Endothelial cell of umbilical vein (primary cell): ENCODE data around the gene SRP9. TPM values are rescaled to one million over a fixed set of nuclear protein-coding genes. Genes with fewer than 3 reads are reported as not detected.

ENCODE experiments used
- BruUV-seq: library from RNA; stranded (reverse); fragments of 400-500 nt; replicated peaks from 2 replicates; lab custom pipeline; 2021; lab: Mats Ljungman, UMichigan
- CTCF ChIA-PET: fragments of 300-600, 350-600 bp; sonication (Branson Sonifier 250); formaldehyde crosslinking; loops from one replicate; lab custom pipeline; 2021; ENCODE audit warnings: antibody characterized with exemption, inconsistent platforms; lab: Charles Lee
- POLR2A ChIA-PET: fragments of 300-600, 350-600 bp; sonication (Branson Sonifier 250); formaldehyde crosslinking; loops from one replicate; lab custom pipeline; 2021; ENCODE audit warnings: antibody characterized with exemption, inconsistent platforms; lab: Charles Lee
- DNase-seq: peaks from one replicate; pipeline ENCODE4 v3.0.0-alpha.2; 2011; ENCODE audit warnings: low read depth, low spot score
- FAIRE-seq: peaks from 2 replicates; lab custom pipeline; 2011; peaks lifted over from hg19 to GRCh38; lab: Jason Lieb, UNC
- H2AFZ ChIP-seq: 2 replicates; pipeline ENCODE4 v1.6.0; 2012; ENCODE audit warnings: low read depth, low read length, control low read depth, inconsistent platforms
- H3K27ac ChIP-seq: 2 replicates; pipeline ENCODE4 v1.5.1; 2011; ENCODE audit warnings: low read depth, mild to moderate bottlenecking, control low read depth, low read length, moderate library complexity; ENCODE audit not compliant: insufficient read depth
- H3K27me3 ChIP-seq, 2 experiments: 2 replicates each; pipeline versions ENCODE4 v1.6.0 to v1.6.1; 2011; ENCODE audit warnings: low read length in 2 of 2, mixed read lengths in 1 of 2; ENCODE audit not compliant: control insufficient read depth in 2 of 2, insufficient read depth in 2 of 2
- H3K36me3 ChIP-seq, 2 experiments: 2 replicates in 1 of 2; 3 replicates in 1 of 2; pipeline ENCODE4 v1.5.1; 2011; ENCODE audit warnings: low read length in 2 of 2, mild to moderate bottlenecking in 1 of 2, moderate library complexity in 1 of 2; ENCODE audit not compliant: control insufficient read depth in 2 of 2, insufficient read depth in 2 of 2; ENCODE audit errors: extremely low read depth in 1 of 2
- H3K4me1 ChIP-seq: 3 replicates; pipeline ENCODE4 v1.5.1; 2011; ENCODE audit warnings: mild to moderate bottlenecking, low read length; ENCODE audit not compliant: control insufficient read depth, insufficient read depth; ENCODE audit errors: extremely low read depth
- H3K4me2 ChIP-seq: 2 replicates; pipeline ENCODE4 v1.6.1; 2011; ENCODE audit warnings: low read length, control low read depth, mixed read lengths; ENCODE audit not compliant: insufficient read depth
- H3K4me3 ChIP-seq, 3 experiments: fragments of 200-600 bp in 1 of 3; sonication (generic), shearing (Covaris generic) in 1 of 3; replicated peaks in 1 of 3; 2 replicates each; pipeline ENCODE4 v1.5.1; 2011 to 2016; ENCODE audit warnings: control low read depth in 3 of 3, low read length in 3 of 3, mild to moderate bottlenecking in 2 of 3, inconsistent platforms in 1 of 3, low read depth in 1 of 3, moderate library complexity in 1 of 3; ENCODE audit not compliant: insufficient read depth in 1 of 3
- H3K79me2 ChIP-seq: 2 replicates; pipeline ENCODE4 v1.6.0; 2012; ENCODE audit warnings: low read length, inconsistent platforms; ENCODE audit not compliant: control insufficient read depth, insufficient read depth
- H3K9ac ChIP-seq: replicated peaks from 2 replicates; pipeline ENCODE3; 2011; ENCODE audit warnings: low read length, control low read depth; ENCODE audit not compliant: insufficient read depth; ENCODE audit errors: extremely low read depth
- H3K9me1 ChIP-seq: replicated peaks from 3 replicates; pipeline ENCODE4 v1.6.0; 2011; ENCODE audit warnings: mild to moderate bottlenecking, low read length; ENCODE audit not compliant: control insufficient read depth, insufficient read depth; ENCODE audit errors: extremely low read depth
- H3K9me3 ChIP-seq: replicated peaks from 2 replicates; pipeline ENCODE4 v1.5.1; 2012; ENCODE audit warnings: low read length, inconsistent platforms; ENCODE audit not compliant: control insufficient read depth, insufficient read depth
- H4K20me1 ChIP-seq: replicated peaks from 2 replicates; pipeline ENCODE3; 2011; ENCODE audit warnings: mild to moderate bottlenecking, low read length; ENCODE audit not compliant: control insufficient read depth, insufficient read depth; ENCODE audit errors: extremely low read depth
- EZH2 ChIP-seq: IDR thresholded peaks from 2 replicates; pipeline ENCODE4 v1.6.1; 2012; ENCODE audit warnings: borderline replicate concordance, low read depth, mild to moderate bottlenecking, moderate library complexity, low read length, inconsistent platforms; ENCODE audit not compliant: severe bottlenecking
- FOS ChIP-seq: IDR thresholded peaks from 2 replicates; pipeline ENCODE4 v1.6.1; 2011; ENCODE audit warnings: mild to moderate bottlenecking, low read length, moderate library complexity, borderline replicate concordance; ENCODE audit not compliant: insufficient read depth
- GATA2 ChIP-seq: IDR thresholded peaks from 2 replicates; pipeline ENCODE4 v1.7.0; 2011; ENCODE audit warnings: low read depth, mild to moderate bottlenecking, moderate library complexity, mixed read lengths, low read length; ENCODE audit not compliant: insufficient read length, insufficient read depth
- JUN ChIP-seq: IDR thresholded peaks from 2 replicates; pipeline ENCODE4 v1.6.1; 2011; ENCODE audit warnings: borderline replicate concordance, low read depth; ENCODE audit not compliant: insufficient read length, insufficient read depth
- MYC ChIP-seq: IDR thresholded peaks from one replicate; pipeline ENCODE4 v1.6.1; 2011; ENCODE audit warnings: mild to moderate bottlenecking, low read depth, low read length
- POLR2A ChIP-seq: IDR thresholded peaks from 2 replicates; pipeline ENCODE4 v1.6.1; 2012; ENCODE audit warnings: low read depth, mild to moderate bottlenecking, control low read depth, low read length
- POLR2AphosphoS5 ChIP-seq: IDR thresholded peaks from 2 replicates; pipeline ENCODE4 v1.6.1; 2012; ENCODE audit warnings: low read depth, mild to moderate bottlenecking, control low read depth, low read length, moderate library complexity; ENCODE audit not compliant: insufficient read depth
- dilution Hi-C: fragments of 300-500 bp; cut with MboI; formaldehyde crosslinking; loops from one replicate; pipeline ENCODE4 v1.15.0; 2019; ENCODE audit warnings: low sequenced_read_pairs; ENCODE audit not compliant: extremely low pct_ligation_motif_present
- intact Hi-C: fragments of 100-400 bp; cut with micrococcal nuclease; formaldehyde crosslinking; loops from one replicate; pipeline ENCODE4 v1.10.0; 2022
- polyA plus RNA-seq, 4 experiments: library from polyadenylated mRNA; depleted of rRNA in 3 of 4; stranded (reverse) in 3 of 4; unstranded in 1 of 4; fragments of >200 nt; gene quantifications; 2 replicates each; pipeline versions ENCODE4 v1.2.1 to v1.2.3, GENCODE V29; 2011 to 2012; ENCODE audit warnings: missing spikeins in 1 of 4
- total RNA-seq: library from RNA; stranded (reverse); gene quantifications from 2 replicates; pipeline ENCODE4 v1.2.3, GENCODE V29; 2021
- TF ChIP-seq, protein P1 (sequence below), 2 donors: IDR thresholded peaks; 1 replicate in 1 of 2; 2 replicates in 1 of 2; pipeline ENCODE4 v1.5.1; 2011; ENCODE audit warnings: low read length in 2 of 2, mild to moderate bottlenecking in 2 of 2, moderate library complexity in 2 of 2, control low read depth in 1 of 2, inconsistent platforms in 1 of 2, low read depth in 1 of 2; ENCODE audit not compliant: insufficient read depth in 1 of 2; ENCODE audit errors: extremely low read depth in 1 of 2
- TF ChIP-seq, protein P2 (sequence below): IDR thresholded peaks from 2 replicates; pipeline ENCODE4 v1.6.1; 2011; ENCODE audit not compliant: insufficient read depth, insufficient read length

Gene SRP9
- total and polyA plus RNA-seq, 2 donors (not counting 3 experiments of a cell fraction or from before 2014, with no cell fraction given): 283 to 384 TPM

DNA sequence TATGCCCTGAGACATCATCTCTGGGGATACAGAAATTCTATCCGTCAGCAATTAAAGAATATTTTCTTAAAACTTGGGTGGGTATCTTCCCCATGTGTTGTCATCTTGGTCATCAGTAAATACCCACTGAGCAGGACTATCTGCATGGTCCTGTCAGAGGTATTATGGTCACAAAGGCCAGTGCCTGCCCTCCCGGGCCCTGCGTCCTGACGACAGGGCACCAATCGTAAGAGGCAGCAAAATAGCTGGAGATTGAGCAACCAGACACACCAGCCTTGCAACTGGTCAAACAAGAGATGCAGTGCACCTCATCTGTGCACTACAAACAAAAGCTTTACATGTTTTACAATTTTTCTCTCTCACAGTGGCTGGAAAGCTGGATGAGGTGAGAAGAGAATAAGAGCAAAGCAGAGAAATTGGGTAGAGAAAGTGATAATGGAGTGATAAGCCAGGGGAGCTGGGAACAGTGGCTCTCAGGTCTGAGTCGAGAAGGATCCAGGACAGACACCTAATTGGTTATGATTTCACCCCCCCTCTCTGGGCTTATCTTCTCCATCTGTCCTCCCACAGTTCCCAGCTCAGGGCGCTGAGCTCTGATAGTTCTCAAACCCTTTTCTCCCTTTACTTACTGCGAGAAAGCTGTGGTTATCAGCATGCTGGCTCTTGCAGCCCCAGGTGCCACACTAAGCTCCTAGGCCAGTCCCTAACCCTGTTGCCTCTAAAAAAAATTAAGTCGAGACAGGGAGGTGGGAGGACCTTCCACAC is 8.8 kb upstream of the SRP9 start:
- FAIRE-seq (no peak), DNase-seq (no peak)
- Histone ChIP-seq H3K4me2 (no peak overlapping the region), H3K9ac (no peak overlapping the region), H3K4me1 (peaks cover 34% of the 10 kb centered on the region), H3K27ac (no peak overlapping the region), H3K27me3 (no peaks in the 10 kb centered on the region), H2AFZ (no peak overlapping the region), H3K9me1 (no peaks in the 10 kb centered on the region), H3K36me3 (no peaks in the 10 kb centered on the region), H3K79me2 (no peaks in the 10 kb centered on the region), H3K9me3 (no peaks in the 10 kb centered on the region), H3K4me3 (no peak overlapping the region), H4K20me1 (no peaks in the 10 kb centered on the region)
- POLR2A ChIA-PET: interaction anchor here (0.6 kb wide), 1 partner anchor 115 kb away, joined by 3 read pairs; no protein-coding TSS in a partner anchor
- dilution Hi-C loops: no loop called here
- BruUV-seq: no TSS peak
- TF ChIP-seq MYC (no peak), POLR2AphosphoS5 (no peak), GATA2 (no peak), JUN (no peak), FOS (no peak), POLR2A (no peak), EZH2 (no peak)
- TF ChIP-seq, protein P1, sequence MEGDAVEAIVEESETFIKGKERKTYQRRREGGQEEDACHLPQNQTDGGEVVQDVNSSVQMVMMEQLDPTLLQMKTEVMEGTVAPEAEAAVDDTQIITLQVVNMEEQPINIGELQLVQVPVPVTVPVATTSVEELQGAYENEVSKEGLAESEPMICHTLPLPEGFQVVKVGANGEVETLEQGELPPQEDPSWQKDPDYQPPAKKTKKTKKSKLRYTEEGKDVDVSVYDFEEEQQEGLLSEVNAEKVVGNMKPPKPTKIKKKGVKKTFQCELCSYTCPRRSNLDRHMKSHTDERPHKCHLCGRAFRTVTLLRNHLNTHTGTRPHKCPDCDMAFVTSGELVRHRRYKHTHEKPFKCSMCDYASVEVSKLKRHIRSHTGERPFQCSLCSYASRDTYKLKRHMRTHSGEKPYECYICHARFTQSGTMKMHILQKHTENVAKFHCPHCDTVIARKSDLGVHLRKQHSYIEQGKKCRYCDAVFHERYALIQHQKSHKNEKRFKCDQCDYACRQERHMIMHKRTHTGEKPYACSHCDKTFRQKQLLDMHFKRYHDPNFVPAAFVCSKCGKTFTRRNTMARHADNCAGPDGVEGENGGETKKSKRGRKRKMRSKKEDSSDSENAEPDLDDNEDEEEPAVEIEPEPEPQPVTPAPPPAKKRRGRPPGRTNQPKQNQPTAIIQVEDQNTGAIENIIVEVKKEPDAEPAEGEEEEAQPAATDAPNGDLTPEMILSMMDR (IDR thresholded peaks at IDR 0.05; ENCODE audit: extremely low read depth in 1 of 2, insufficient read depth in 1 of 2, low read depth in 1 of 2, low read length in 2 of 2): no peak
- TF ChIP-seq, protein P2, sequence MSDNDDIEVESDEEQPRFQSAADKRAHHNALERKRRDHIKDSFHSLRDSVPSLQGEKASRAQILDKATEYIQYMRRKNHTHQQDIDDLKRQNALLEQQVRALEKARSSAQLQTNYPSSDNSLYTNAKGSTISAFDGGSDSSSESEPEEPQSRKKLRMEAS: no peak
- intact Hi-C loops: no loop called here
- CTCF ChIA-PET: interaction anchor here (1.0 to 3.1 kb wide), 8 partner anchors 8 to 294 kb away, joined by 3 to 20 read pairs (median 6); partner anchors contain the start of genes ENAH and SRP9
